GM10847 (cell line): ENCODE measurements around the gene POU6F2.

Experiments
- POLR2A ChIP-seq: IDR thresholded peaks from 2 replicates; pipeline ENCODE4 v1.6.1; 2011; ENCODE audit not compliant: insufficient read length; ENCODE audit errors: extremely low read depth

Gene POU6F2

DNA sequence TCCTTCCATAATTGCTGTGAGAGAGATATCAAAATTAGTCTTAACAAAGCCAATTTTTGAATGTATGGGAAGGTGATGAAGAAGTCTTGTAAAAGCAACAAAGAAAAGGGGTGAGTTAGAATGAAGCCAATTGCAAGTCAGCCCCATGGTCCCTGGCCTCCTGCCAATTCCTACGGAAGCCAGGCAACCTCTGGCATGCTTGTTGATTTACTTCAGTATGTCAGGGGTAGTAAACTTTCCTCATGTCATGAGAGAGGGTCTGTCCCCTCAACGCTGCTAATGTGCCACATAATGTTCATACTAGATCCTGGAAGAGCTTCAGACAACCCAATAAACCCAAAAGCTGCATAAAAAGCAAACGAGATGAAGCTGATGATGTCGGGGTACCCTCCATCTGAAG lies 429.4 kb downstream of the POU6F2 start:
- TF ChIP-seq POLR2A, result no peak

DNA sequence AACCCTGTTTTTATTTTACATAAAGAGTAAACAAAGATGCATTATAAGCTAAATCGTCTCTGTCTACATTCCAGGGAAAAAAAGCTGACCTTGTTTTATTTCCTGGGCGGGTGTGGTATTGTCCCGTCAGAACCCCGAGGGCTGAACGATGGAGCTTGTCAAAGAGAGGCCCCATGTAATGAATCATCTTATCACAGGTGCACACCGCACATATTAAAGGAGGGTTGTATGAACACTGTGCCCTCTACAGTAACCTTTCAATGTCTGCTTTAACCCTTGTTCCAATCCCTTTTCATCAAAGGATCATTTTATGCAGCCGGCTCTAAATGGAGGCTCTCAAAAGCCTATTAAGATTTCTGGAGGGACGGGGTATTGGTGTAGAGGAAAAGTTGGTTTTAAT lies 430.0 kb downstream of the POU6F2 start:
- TF ChIP-seq POLR2A, result no peak

GRCh38 chr7:39408906-39409305 lies 431.2 kb downstream of the POU6F2 start:
- TF ChIP-seq POLR2A, result no peak

DNA sequence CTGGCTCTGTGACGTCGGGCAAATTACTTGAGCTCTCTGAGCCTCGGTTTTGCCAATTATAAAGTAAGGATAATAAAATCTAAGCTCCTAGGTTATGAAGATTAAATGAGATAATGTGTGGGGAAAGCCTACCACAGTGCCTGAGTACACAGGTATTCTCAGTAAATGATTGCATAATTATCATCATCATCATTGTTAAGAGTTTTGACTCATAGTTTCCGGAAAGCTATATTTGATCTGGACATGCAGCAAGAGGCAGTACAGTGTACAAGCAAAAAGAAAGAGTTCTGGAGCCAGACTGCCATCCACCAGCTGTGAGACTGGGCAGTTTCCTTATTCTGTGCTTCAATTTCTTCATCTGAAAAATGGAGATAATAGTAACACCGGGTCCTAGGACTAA lies 432.9 kb downstream of the POU6F2 start:
- TF ChIP-seq POLR2A, result no peak

- TF ChIP-seq POLR2A, result no peak
These were observed 436.0 kb downstream of the POU6F2 start for GRCh38 chr7:39413636-39414223.

- no peak for TF ChIP-seq POLR2A
These were observed 436.7 kb downstream of the POU6F2 start for GRCh38 chr7:39414224-39415035.

DNA sequence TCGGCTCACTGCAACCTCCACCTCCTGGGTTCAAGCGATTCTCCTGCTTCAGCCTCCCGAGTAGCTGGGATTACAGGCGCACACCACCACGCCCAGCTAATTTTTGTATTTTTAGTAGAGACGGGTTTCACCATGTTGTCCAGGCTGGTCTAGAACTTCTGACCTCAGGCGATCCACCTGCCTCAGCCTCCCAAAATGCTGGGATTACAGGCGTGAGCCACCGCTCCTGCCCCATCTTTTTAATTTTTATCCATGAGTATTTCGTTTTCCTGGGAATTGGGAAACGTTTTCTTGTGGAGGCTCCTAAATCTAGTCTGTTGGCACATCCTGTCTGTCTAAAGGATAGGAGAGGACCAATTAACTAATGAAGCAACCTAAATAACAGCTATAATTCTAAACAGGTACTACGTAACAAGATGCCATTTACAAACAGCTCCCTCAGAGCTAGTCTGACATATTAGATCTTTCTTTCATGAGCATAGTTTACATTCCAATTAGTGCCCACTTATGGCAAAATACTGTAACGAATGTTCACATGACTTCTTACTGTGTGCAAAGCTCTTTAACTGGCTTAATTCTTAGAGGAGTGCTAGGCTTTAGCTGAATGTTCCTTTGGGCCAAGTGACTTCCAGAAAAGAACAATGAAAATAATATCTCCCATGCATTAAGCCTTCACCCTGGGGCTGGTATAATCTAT lies 437.5 kb downstream of the POU6F2 start:
- no peak for TF ChIP-seq POLR2A

DNA sequence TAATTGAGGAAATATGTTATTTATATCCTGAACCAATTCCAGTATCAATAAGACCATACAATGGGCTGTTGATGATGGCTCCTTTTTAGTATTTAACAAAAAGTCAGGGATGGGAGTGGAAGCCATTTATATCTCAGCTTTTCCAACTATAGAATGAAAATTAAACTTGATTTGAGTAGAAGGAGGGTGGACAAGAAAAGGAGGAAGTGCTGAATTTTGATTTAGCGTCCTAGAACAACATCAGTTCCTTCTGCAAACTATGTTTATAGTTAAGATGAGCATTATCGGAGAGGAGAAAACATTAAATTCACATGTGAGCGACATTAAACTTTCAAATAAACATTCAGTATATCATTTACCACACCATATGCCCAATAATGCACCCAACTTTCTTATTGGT lies 439.2 kb downstream of the POU6F2 start:
- TF ChIP-seq POLR2A, result no peak

DNA sequence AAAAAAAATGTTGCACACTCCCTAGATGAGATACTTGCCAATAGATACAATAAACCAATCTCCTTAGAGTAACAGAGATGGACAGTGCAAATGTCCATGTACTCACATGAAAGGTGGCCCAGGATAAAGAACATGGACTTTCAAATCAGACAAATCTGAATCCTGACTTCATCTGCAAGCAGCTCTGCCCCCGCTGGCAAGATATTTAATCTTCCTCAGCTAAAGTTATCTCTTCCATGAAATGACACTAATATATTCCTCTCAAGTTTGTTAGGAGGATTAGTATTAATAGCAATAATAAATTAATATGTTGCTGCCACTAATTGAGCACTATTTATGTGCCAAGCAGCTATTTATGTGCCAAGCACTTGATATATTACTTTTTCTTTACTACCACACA lies 439.9 kb downstream of the POU6F2 start:
- TF ChIP-seq POLR2A, result no peak

- TF ChIP-seq POLR2A, result no peak
These were observed 443.5 kb downstream of the POU6F2 start for GRCh38 chr7:39421251-39421650.

GRCh38 chr7:39421661-39422060 lies 444.0 kb downstream of the POU6F2 start:
- TF ChIP-seq POLR2A, result no peak

DNA sequence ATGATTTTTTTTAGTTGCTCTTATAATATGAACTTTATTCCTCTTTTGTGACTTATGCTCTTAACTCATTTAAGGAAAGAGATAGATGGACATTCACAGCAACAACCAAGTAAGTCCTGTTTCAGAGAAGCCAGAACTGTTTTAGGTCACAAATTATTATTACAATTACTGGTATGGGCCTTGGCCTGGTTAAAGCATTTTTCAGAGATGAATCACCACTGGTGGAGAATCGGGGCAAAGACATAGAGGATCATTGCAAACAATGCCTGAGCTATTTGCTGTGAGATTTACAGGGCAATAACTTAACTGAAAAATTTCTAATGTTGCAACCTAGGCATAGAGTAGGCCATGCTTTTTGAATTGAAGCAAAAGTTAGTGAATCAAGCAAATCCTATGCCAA lies 450.5 kb downstream of the POU6F2 start:
- TF ChIP-seq POLR2A, result no peak

GRCh38 chr7:39429421-39429820 lies 451.7 kb downstream of the POU6F2 start:
- no peak for TF ChIP-seq POLR2A

GRCh38 chr7:39430441-39430840 lies 452.7 kb downstream of the POU6F2 start:
- no peak for TF ChIP-seq POLR2A

DNA sequence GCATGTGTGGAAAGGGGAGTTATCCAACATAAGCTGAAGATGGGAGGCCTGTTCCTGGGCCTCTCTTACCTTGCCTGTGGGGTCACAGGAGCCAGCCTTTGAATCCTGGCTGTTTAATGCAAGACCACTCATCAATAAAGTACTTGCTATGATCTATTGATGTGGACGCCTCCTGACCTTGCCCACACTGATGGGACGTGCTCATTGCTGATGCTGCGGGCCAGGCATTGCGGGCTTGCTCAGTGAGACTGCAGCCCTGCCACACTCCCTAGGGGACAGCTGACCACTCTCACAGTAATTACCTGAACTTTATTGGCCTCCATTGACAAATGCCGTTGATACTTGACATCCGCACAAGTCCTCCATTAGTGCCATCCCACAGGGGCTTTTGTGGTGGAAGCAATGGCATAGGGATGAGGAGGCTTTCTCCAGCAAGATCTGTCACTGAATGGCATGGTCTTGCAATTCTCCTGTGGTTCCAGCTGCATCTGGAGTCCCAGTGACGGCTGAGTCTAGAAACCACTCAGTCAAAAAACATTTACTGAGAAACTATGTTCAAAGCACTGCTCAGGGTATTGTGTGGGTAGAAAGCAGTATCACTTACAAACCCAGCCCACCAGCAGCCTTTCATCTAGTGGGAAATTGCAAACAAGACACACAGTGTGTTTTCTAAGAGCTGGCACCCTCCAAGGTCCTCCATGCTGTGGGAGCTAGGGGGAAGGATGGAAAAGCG lies 453.4 kb downstream of the POU6F2 start:
- no peak for TF ChIP-seq POLR2A

GRCh38 chr7:39432368-39432767 lies 454.7 kb downstream of the POU6F2 start:
- TF ChIP-seq POLR2A, result no peak
